Medulla oblongata (tissue), 1 donor: ENCODE results near the gene CERKL.
A peak's percentile ranks its signal among the peaks of the same experiment; 100 is the strongest.

ENCODE experiments used
- DNase-seq: peaks from one replicate; pipeline ENCODE4 v3.0.0-alpha.2; 2015; ENCODE audit errors: extremely low spot score

Gene CERKL

DNA sequence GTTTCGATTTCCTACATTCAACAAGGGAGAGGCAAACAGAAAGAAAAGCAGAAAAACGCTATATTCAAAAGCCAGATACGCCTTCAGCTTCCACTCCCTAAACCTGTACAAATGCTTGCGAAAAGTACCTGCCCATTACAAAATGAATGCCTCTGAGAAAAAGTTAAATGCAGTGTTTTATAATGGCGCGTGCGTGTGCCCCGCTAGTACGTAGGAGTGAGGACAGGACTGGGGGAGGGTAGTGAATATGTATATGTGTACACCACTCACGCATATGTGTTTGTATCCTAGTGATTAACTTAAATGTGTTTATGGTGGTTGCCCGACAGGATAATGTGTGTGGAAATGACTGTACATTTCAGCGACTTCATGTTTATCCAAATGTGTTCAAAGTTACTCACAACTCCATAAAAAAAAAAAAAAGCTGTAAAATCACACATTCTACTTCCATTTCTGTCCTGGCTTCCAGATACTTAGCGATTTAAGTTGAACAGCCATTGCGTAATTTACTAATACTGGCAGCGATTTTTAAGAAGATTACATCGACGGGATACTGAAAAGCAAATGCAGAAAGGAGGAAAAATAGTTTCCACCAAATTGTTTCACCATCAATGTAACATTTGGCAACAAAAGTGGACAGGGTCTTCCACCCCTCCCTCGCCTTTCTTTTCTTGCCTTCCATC lies 22.1 kb upstream of the CERKL start:
- no peak for DNase-seq

DNA sequence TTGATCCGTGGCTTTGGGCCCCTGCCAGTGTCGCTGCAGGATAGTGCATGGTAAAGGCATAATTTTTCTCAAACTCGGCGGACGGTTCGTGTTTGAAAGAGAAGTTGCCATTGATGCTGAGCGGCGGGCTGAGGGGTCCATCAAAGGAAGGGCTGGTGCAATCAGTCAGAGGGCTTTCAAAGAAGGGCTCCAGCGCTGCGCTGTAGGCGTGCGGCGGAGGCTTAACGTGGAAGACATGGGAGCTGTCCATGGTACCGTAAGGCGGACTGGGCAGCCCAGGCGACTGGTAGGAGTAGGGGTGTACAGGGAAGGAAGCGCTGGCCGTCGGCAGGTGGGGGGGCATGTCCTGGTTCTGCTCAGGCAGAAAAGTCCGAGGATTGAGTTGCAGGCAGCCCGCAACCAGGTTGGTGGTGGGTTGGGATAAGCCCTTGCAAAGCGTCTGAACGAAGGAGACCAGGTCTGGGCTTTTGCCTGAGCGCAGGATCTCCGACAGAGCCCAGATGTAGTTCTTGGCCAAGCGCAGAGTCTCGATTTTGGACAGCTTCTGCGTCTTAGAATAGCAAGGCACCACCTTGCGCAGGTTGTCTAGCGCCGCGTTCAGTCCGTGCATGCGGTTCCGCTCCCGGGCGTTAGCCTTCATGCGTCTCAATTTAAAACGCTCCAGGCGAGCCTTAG lies 21.1 kb upstream of the CERKL start:
- DNase-seq, result peak; percentile 48

DNA sequence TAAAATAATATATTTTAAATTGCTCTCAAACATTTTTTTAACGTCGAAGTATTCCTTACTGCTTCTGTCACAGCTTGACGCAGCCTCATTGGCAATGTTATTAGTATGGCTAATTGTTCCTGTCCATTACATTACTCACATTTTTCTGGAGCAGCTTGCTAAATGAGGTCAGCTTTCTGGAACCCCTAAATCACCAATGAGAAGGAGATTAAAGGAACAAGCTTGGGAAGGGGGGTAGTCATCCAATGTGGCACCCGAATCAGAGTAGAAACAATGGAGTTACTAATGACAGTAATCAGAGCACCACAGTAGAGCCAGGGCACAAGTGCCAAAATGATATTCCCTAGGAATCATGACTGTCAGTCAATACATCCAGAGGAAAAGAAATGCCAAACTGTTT lies 18.3 kb upstream of the CERKL start:
- DNase-seq, result no peak

DNA sequence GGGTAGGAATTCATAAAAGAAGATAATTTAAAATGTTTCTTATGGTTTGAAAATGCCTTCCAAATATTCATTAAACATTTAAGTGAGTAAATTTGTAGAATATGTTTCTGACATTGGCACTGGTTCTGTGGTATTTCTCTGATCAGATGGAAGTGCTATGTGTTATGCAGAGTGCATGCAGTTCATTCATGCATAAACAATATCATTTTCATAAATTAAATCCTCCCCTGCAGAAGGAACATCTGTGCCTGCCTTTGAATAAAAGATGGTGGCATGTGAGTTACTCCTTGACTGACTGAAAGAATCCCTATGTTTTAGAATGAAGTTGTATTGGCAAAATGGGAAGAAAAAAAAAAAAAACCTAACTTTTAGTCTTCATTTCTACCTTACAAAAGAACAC lies 17.6 kb upstream of the CERKL start:
- no peak for DNase-seq

DNA sequence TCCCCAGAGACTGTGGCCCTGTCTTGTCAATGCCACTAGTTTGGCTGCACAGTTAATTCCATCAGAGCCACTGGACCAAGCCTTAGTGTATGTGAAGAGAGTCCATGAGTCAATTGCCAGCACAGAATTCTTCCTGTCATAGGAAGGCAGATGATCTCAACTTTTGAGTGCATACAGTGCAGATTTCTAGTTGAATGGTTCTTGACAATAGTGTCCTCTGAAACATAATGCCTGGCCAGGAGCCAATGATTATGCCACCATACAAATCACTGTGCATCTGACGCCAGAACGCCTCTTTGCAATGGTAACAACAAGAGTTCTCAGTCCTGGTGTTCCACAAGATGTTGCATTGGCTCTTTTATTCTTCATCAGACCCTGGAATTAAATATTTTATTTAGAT lies 16.3 kb upstream of the CERKL start:
- DNase-seq, result no peak

DNA sequence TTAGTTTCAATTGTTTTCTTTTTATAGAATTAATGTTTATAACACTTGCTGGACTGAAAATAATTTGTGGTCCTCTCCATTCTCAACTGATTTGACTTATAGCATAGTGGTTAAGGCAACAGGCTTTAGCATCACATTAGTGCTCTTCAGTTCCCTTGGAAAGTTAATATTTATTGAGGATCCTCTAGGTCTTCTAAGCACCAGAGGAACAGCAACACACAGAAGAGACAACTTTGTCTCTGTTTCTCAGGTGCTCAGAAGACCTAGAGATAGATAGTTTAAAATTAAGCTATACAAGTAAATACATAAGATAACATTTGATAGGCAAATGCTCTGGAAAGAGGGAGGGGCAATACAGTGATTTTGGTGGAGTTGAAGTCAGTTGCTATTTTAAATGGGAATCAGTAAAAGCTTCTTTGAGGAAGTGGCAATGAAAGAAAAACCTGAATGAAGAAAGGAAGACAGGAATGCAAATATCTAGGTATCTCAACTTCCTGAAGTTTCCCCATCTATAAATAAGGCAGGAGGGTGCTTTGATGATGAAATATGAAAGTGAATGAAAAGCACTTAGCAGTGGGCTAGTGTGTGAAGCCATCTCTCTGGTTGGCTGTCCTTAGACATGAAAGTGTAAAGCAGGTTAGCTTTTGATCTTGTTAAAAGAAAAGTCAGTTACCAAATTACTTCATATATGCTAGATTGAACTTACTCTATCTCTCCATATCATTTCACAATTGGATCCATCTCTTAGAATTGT lies 15.5 kb upstream of the CERKL start:
- no peak for DNase-seq

DNA sequence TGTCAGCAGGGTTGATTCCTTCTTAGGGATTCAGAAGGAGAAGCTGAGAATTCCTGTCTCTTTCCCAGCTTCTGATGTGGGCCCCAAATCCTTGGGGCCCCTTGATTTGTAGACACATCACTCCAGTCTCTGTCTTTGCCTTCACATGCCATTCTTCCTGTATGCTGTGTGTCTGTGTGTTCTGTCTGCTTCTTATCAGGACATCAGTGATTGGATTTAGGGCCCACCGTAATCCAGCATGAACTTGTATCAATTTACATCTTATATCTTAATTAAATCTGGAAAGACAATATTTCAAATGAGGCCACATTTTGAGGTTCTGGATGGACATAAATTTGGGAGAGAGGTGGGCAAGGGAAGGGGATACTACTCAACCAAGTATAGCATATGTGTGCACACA lies 13.7 kb upstream of the CERKL start:
- DNase-seq, result no peak

DNA sequence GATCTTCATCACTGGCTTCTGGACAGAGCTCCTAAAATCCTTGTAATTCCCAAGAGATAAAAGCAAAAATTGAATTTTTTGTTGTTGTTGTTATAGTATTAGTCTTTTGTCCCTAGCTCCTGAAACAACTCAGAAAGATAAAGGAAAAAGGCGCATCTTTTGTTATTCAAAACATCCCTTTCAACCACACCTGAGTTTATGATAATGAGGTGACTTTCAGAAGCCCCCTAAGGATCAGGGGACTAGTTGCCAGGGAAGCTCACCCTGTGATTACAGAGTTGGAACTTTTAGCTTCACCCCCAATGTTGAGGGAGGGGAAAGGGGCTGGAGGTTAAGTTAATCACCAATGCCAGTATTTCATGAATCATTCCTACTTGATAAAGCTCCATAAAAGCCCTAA lies 10.3 kb upstream of the CERKL start:
- DNase-seq, result no peak

DNA sequence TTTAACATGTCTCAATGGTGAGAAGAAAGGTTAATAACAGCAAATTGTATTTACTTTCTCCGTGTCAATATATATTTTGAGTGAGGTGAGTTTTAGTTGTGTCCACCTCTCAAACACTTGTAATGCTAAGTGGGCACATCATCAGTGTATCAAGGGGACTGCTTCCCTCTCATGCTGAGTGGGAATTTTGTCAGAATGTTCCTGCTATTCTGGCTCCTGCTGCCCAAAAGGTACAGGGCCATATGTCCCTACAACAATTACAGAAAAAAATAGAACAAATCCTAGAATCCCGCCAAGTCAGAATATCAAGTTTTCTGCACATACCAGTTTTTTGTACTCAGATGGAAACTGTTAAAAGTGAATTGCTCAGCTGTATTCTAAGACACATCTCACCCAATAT lies 5.4 kb upstream of the CERKL start:
- DNase-seq, result no peak

DNA sequence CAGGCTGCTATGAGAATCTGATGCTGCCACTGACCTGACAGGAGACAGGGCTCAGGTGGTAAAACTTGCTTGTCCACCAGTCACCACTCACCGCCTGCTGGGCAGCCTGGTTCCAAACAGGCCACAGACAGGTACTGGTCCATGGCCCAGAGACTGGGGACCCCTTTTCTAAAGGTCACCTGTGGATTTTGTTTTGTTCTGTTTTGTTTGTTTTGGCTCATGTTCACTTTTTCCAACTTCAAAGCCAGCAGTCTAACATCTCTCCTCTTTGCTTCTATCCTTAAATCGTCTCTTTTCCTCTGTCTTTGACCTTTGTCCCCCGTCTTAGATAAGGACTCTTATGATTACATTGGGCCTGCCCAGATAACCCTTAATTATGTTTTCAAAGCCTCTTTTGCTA lies 3.3 kb upstream of the CERKL start:
- no peak for DNase-seq

DNA sequence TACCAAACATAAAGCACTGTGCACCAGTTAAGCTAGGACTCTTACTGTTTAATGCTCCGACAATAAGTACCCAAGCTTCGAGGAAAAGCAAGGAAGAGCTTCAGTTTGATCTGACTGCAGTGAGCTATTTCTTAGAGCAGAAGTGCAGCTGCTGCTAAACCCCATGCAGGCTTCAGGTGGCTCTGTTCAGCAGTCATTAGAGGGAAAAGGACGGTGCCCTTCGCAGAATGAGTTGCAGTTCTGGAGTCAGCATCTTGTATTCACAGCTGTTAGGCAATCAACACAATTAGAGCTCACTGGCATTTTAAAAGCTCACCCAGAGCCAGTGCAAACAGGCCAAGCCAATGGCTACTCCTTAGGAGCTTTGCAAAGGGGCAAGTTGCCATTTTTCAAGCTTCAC lies 1.5 kb upstream of the CERKL start:
- DNase-seq, result no peak

DNA sequence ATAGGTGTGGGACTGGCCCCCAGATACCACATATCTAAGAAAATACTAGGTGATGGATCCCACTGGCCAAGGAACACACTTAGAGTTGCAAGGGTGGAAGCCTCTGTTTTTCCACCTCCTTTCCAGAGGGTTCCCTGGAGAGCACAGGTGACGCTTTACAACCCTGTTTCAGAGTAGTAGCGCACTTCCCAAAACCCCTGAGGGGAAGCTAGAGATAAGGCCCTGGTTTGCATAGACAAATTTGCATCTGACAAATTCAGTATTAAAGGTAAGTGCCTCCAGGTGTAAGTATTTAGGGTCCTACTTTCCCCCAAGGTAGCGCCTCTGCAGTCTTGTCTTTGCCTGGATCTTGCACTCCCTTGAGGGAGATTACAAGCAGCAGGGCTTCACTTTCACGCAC lies 474 bp upstream of the CERKL start:
- DNase-seq, result no peak

DNA sequence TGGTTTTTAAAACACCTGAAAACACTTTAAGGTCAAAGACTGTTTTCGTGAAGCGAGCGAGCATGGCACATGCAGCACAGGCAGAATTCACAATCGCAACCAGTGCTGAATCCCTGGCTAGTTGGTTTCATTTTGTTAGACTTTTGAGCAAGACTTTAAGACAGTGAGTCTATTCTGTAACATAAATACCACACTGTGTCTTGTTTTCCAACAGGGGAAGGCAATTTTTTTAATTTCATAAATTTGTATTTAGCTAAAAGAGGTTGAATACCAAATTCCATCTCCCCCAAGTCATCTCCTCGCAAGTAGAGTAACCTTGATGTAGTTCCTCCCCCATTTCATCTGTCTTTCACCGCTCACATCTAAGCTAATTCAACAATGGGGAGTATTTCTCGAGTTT lies 1.4 kb downstream of the CERKL start:
- no peak for DNase-seq

DNA sequence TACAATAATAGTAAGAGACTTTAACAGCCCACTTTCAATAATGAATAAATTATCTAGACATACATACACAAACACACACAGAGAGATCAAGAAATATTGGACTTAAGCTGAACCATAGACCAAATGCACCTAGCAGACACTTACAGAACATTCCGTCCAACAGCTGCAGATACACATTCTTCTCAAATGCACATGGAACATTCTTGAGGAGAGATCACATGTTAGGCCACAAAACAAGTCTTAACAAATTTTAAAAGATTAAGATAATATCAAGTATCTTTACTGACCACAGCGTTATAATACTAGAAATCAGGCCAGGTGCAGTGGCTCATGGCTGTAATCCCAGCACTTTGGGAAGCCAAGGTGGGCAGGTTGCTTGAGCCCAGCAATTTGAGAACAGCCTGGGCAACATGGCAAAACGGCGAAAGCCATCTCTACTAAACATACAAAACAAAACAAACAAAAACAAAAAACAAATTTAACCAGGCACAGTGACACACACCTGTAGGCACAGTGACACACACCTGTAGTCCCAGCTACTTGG lies 7.4 kb downstream of the CERKL start:
- no peak for DNase-seq

DNA sequence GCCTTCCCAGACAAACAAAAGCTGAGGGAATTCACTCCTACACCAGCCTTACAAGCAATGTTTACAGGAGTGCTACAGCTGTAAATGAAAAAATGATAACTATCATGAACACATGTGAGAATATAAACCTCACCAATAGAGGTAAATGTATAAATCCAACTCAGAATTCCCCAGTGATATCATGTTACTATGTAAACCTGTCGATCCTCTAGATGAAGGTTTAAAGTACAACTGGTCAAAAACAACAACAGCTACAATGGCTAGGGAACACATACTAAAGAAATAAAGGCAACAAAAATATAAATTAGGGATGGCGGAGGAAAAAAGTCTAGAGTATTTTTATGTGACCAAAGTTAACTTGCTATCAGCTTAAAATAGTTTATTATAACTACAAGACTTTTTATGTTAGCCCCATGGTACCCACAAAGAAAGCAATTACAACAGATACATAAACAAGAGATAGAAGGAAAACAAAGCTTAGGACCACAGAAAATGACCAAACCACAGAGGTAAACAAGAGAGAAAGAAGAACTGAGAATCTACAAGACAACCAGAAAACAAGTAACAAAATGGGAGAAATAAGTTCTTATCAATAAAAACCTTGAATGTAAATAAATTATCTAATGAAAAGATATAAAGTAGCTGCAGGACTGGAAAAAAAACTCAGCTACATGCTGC lies 8.3 kb downstream of the CERKL start:
- DNase-seq, result no peak

DNA sequence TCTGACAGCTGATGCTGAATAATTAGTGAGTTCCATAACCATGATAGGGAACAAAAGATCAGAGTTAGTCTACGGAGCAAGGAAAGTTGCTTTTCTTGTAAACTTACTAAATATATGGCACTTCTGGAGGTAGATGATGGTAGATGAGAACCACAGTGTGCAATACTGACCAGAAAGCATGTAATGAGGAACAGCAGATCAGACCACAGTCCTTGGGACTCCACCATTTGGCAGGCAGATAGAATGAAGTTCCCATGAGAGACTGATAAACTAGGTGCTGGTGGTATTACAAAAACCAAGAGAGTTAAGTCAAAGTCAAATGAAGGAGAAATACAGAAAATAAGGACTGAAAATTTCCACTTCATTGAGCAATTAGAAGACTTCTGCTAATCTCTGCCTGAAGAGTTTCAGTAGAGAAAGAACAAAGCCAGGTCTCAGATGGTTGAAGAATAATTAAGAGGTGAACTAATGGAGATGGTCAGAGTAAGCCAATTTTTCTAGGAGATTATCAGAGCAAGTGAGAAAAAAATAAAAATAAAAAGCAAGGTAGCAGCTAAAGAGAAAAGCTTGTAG lies 10.4 kb downstream of the CERKL start:
- no peak for DNase-seq

DNA sequence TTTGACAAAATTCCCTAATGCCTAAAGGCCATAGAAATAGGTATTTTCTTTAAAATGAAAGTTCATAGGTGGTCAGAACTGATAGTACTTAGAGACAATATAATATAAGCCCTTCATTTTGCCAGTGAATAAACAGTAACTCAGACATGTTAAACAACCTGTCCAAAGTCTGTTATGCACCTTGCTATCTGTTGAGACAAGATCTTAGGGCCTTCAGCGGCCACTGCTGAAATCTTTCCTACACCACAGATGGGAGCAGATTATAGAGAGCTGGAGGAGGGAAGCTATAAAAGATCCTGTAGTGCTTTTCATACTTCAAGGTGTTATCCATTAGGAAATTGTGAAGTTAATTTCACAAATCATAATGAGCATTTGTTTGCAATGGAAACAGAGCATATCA lies 13.8 kb downstream of the CERKL start:
- no peak for DNase-seq

DNA sequence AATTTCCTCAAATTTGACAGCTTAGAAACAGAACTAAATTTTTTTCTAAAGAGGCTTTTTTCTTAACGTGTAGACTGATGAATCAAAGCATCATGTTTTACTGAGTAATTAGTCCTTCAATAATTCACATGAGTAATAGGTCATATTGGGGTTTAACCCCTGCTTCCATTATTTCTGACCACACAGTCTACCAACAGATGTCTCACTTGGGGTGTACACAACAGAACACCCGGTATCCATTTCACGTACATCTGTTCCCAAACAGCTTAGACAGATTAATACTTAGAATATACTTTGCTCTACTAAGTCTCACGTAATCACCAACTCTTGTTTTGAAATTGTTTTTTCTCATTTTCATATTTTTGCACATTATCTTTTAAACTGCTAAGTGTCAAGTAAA lies 14.8 kb downstream of the CERKL start:
- no peak for DNase-seq

DNA sequence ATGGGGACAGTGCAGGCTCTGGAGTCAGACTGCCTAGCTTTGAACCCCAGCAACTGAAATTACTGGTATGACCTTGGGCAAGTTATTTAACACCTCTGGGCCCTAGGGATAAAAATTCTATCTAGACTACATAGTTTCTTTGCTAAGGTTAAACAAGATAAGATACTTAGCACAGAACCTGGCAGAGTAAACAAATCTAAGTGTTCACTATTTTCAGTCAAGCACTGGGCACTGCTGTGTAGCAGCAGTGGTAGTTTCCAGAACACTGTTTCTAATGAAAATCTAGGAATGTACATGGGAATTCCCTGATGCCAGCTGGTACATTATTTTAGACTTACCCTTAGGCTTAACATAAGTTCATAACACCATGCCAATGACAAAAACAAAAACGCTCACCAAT lies 17.2 kb downstream of the CERKL start:
- no peak for DNase-seq

DNA sequence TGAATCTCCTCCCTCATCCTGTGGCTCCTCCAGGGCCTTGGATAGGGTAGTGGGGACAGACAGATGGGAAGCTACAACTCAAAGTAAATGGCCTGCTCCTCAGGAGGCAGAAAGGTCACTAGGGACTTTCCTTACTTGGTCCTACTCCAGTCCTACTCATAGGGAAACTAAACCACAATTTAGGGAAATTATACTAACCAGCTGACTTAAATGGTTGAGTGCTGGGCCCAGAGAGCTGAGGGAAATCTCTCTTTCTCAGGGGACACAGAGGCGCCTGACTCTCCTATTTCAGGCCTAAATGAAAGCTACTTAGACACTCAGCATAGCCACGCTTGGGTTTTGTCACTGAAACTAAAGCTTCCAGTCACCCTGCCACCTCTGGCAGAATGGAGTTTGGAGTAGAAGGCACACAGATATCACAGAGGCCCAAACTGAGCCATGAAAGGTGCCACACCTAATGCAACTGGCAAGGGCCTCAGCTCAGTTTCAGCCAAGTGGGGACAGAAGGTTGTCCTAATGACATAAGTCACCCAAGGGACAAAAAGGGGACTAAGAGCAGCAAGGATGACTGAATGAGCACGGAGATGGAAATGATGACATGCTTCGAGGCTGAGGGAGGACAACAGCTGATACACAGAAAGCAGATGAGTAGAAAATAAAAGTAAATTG lies 24.0 kb downstream of the CERKL start:
- no peak for DNase-seq
